Upper lobe of left lung (tissue), 4 donors: ENCODE measurements around the gene MRPL58.

Experiments
- POLR2A ChIP-seq, 4 donors: fragments of 450-650 bp; IDR thresholded peaks; one replicate each; pipeline ENCODE4 v1.5.1; 2016 to 2017; ENCODE audit warnings: antibody characterized with exemption in 4 of 4, mild to moderate bottlenecking in 2 of 4
- POLR2AphosphoS5 ChIP-seq, 2 donors: sonication (generic); formaldehyde crosslinking; IDR thresholded peaks; one replicate each; pipeline ENCODE4 v1.5.1; 2017; ENCODE audit warnings: antibody characterized with exemption in 2 of 2
- TF ChIP-seq, protein P1 (sequence below), 6 experiments: fragments of 450-650 bp in 4 of 6; fragments of 200-600 bp in 2 of 6; sonication (generic) in 2 of 6; IDR thresholded peaks; one replicate each; pipeline ENCODE4 v1.5.1; 2016 to 2019; ENCODE audit warnings: antibody characterized with exemption in 6 of 6

GRCh38 chr17:75063626-75064025 is 51.2 kb downstream of the MRPL58 start:
- TF ChIP-seq POLR2A (IDR thresholded peaks at IDR 0.05) (no peak), POLR2AphosphoS5 (IDR thresholded peaks at IDR 0.05) (no peak)
- TF ChIP-seq, protein P1, sequence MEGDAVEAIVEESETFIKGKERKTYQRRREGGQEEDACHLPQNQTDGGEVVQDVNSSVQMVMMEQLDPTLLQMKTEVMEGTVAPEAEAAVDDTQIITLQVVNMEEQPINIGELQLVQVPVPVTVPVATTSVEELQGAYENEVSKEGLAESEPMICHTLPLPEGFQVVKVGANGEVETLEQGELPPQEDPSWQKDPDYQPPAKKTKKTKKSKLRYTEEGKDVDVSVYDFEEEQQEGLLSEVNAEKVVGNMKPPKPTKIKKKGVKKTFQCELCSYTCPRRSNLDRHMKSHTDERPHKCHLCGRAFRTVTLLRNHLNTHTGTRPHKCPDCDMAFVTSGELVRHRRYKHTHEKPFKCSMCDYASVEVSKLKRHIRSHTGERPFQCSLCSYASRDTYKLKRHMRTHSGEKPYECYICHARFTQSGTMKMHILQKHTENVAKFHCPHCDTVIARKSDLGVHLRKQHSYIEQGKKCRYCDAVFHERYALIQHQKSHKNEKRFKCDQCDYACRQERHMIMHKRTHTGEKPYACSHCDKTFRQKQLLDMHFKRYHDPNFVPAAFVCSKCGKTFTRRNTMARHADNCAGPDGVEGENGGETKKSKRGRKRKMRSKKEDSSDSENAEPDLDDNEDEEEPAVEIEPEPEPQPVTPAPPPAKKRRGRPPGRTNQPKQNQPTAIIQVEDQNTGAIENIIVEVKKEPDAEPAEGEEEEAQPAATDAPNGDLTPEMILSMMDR (IDR thresholded peaks at IDR 0.05), result no peak
